Tibial artery (tissue), 4 donors: ENCODE measurements around the gene ANP32B.

Experiments used
- DNase-seq, 2 donors: peaks; one replicate each; pipeline ENCODE4 v3.0.0-alpha.2; 2019
- H3K27ac ChIP-seq, 2 donors: fragments of 200-600 bp; sonication (generic) in 1 of 2; 1 replicate in 1 of 2; 2 replicates in 1 of 2; pipeline ENCODE4 v1.5.1; 2018 to 2019; ENCODE audit warnings: mild to moderate bottlenecking in 1 of 2
- H3K27me3 ChIP-seq, 2 donors: fragments of 200-600 bp; sonication (generic) in 1 of 2; one replicate each; pipeline versions ENCODE4 v1.5.1 to v1.6.0; 2016 to 2019
- H3K36me3 ChIP-seq, 3 donors: fragments of 200-600 bp; sonication (generic) in 2 of 3; one replicate each; pipeline ENCODE4 v1.5.1; 2016 to 2019; ENCODE audit warnings: mild to moderate bottlenecking in 2 of 3
- H3K4me1 ChIP-seq, 4 donors: fragments of 200-600 bp; sonication (generic) in 2 of 4; 1 replicate in 3 of 4; 2 replicates in 1 of 4; pipeline ENCODE4 v1.5.1; 2016 to 2019
- H3K4me3 ChIP-seq, 2 donors: fragments of 200-600 bp; sonication (generic) in 1 of 2; 1 replicate in 1 of 2; 2 replicates in 1 of 2; pipeline ENCODE4 v1.5.1; 2018 to 2019; ENCODE audit warnings: mild to moderate bottlenecking in 2 of 2
- H3K9me3 ChIP-seq, 3 donors: fragments of 200-600 bp; sonication (generic) in 1 of 3; one replicate each; pipeline ENCODE4 v1.5.1; 2016 to 2019
- CTCF ChIP-seq, 2 experiments: fragments of 200-600 bp in 1 of 2; fragments of 450-650 bp in 1 of 2; IDR thresholded peaks; one replicate each; pipeline ENCODE4 v1.5.1; 2017 to 2019; ENCODE audit warnings: antibody characterized with exemption in 2 of 2, mild to moderate bottlenecking in 1 of 2, moderate library complexity in 1 of 2
- intact Hi-C: fragments of 100-400 bp; cut with DNase I; formaldehyde crosslinking; loops from one replicate; pipeline ENCODE4 v1.15.0; 2023; ENCODE audit warnings: low total_unique reads

The ANP32B gene

GRCh38 chr9:98006127-98006796 is 23.1 kb downstream of the ANP32B start:
- H3K4me3 ChIP-seq: no peak overlapping the region
- no peaks in the 10 kb centered on the region for H3K27me3 ChIP-seq
- peaks cover 38 to 62% (median 53%) of the 10 kb centered on the region in 3 donors for H3K36me3 ChIP-seq
- DNase-seq: no peak
- intact Hi-C loops: no loop called here
- no peaks in the 10 kb centered on the region for H3K9me3 ChIP-seq
- no peak overlapping the region for H3K27ac ChIP-seq
- no peak for TF ChIP-seq CTCF (IDR thresholded peaks at IDR 0.05)
- peaks cover 0 to 35% (median 9%) of the 10 kb centered on the region in 4 donors for H3K4me1 ChIP-seq

GRCh38 chr9:98007251-98007928 is 24.2 kb downstream of the ANP32B start:
- Histone ChIP-seq H3K36me3 (peaks cover 50 to 72% (median 54%) of the 10 kb centered on the region in 3 donors), H3K27me3 (no peaks in the 10 kb centered on the region), H3K4me3 (no peak overlapping the region), H3K27ac (no peak overlapping the region), H3K4me1 (peaks cover 0 to 28% (median 9%) of the 10 kb centered on the region in 4 donors), H3K9me3 (no peaks in the 10 kb centered on the region)
- TF ChIP-seq CTCF (IDR thresholded peaks at IDR 0.05): no peak
- intact Hi-C loops: no loop called here
- no peak for DNase-seq

GRCh38 chr9:98008764-98009163 is 25.6 kb downstream of the ANP32B start:
- Histone ChIP-seq H3K4me1 (peaks cover 0 to 18% (median 7%) of the 10 kb centered on the region in 4 donors), H3K4me3 (no peak overlapping the region), H3K9me3 (no peaks in the 10 kb centered on the region), H3K27me3 (no peaks in the 10 kb centered on the region), H3K36me3 (peaks cover 64 to 86% (median 68%) of the 10 kb centered on the region in 3 donors), H3K27ac (no peak overlapping the region)
- intact Hi-C loops: no loop called here
- DNase-seq: no peak
- no peak for TF ChIP-seq CTCF (IDR thresholded peaks at IDR 0.05)

- H3K36me3 ChIP-seq: peaks cover 70 to 92% (median 75%) of the 10 kb centered on the region in 3 donors
- TF ChIP-seq CTCF (IDR thresholded peaks at IDR 0.05): no peak
These were observed 26.3 kb downstream of the ANP32B start for GRCh38 chr9:98009437-98009836.

GRCh38 chr9:98009936-98010335 is 26.8 kb downstream of the ANP32B start:
- intact Hi-C loops: no loop called here
- no peak for TF ChIP-seq CTCF (IDR thresholded peaks at IDR 0.05)
- Histone ChIP-seq H3K4me1 (peaks cover 0 to 18% (median 7%) of the 10 kb centered on the region in 4 donors), H3K27ac (peak overlapping the region in 1 of 2 donors; percentile 16), H3K27me3 (no peaks in the 10 kb centered on the region), H3K36me3 (peaks cover 71 to 94% (median 78%) of the 10 kb centered on the region in 3 donors), H3K9me3 (no peaks in the 10 kb centered on the region), H3K4me3 (no peak overlapping the region)
- peak in 1 of 2 donors; percentile 40 for DNase-seq

More at GRCh38 chr9:98009437-98009836, 26.3 kb downstream of the ANP32B start:
- Histone ChIP-seq H3K4me3 (no peak overlapping the region), H3K4me1 (peaks cover 0 to 18% (median 7%) of the 10 kb centered on the region in 4 donors), H3K9me3 (no peaks in the 10 kb centered on the region), H3K27ac (peak overlapping the region in 1 of 2 donors; percentile 16), H3K27me3 (no peaks in the 10 kb centered on the region)
- intact Hi-C loops: no loop called here
- DNase-seq: no peak
